IMR-90 (cell line): ENCODE results near the gene JAKMIP2. TPM values are rescaled to one million over a fixed set of nuclear protein-coding genes. Genes with fewer than 3 reads are reported as not detected.

Experiments used
- ATAC-seq: fragments of 200-7000 bp; cut with Tn5 transposase; 2 replicates; pipeline ENCODE4 v1.9.1; 2020; ENCODE audit warnings: low read depth, mild to moderate bottlenecking, moderate library complexity
- BruUV-seq: library from RNA; stranded (reverse); fragments of 400-500 nt; replicated peaks from 2 replicates; lab custom pipeline; 2021; lab: Mats Ljungman, UMichigan
- CTCF ChIA-PET: fragments of 300-600 bp; formaldehyde crosslinking; extraction: SDS; loops from one replicate; lab custom pipeline; 2021; ENCODE audit warnings: antibody characterized with exemption; lab: Yijun Ruan, JAX
- POLR2A ChIA-PET: fragments of 300-600 bp; sonication (Branson Sonifier 250); formaldehyde crosslinking; loops from one replicate; lab custom pipeline; 2022; ENCODE audit warnings: antibody characterized with exemption; ENCODE audit not compliant: unreplicated experiment; lab: Charles Lee
- DNase-seq: peaks from one replicate; pipeline ENCODE4 v3.0.0; 2013
- H2AFZ ChIP-seq: replicated peaks from 2 replicates; pipeline ENCODE3; 2013; ENCODE audit warnings: low read length, mild to moderate bottlenecking; ENCODE audit not compliant: poor library complexity
- H2AK5ac ChIP-seq: 2 replicates; pipeline ENCODE4 v1.6.1; 2013; ENCODE audit warnings: low read depth, low read length, inconsistent platforms
- H2AK9ac ChIP-seq: replicated peaks from 2 replicates; pipeline ENCODE3; 2013; ENCODE audit warnings: mild to moderate bottlenecking, low read depth, low read length, moderate library complexity; ENCODE audit not compliant: poor library complexity
- H2BK120ac ChIP-seq: 2 replicates; pipeline ENCODE4 v1.6.1; 2013; ENCODE audit warnings: low read depth, low read length, inconsistent platforms
- H2BK15ac ChIP-seq: 3 replicates; pipeline ENCODE4 v1.6.1; 2013; ENCODE audit warnings: low read depth, low read length, inconsistent platforms
- H2BK20ac ChIP-seq: 2 replicates; pipeline ENCODE4 v1.6.1; 2013; ENCODE audit warnings: low read depth, mild to moderate bottlenecking, inconsistent platforms, low read length, moderate library complexity
- H2BK5ac ChIP-seq: 2 replicates; pipeline ENCODE4 v1.6.1; 2013; ENCODE audit warnings: mild to moderate bottlenecking, low read depth, low read length, inconsistent platforms; ENCODE audit not compliant: poor library complexity, severe bottlenecking
- H3K14ac ChIP-seq: replicated peaks from 2 replicates; pipeline ENCODE4 v1.6.1; 2013; ENCODE audit warnings: low read depth, low read length, inconsistent platforms
- H3K18ac ChIP-seq: 2 replicates; pipeline ENCODE4 v1.6.1; 2013; ENCODE audit warnings: low read depth, low read length, control low read depth
- H3K23ac ChIP-seq: 2 replicates; pipeline ENCODE4 v1.6.1; 2013; ENCODE audit warnings: low read depth, low read length, inconsistent platforms
- H3K27ac ChIP-seq: 2 replicates; pipeline ENCODE4 v1.5.1; 2013; ENCODE audit warnings: mild to moderate bottlenecking, control low read depth, low read length; ENCODE audit not compliant: insufficient read depth
- H3K27me3 ChIP-seq: 2 replicates; pipeline ENCODE4 v1.6.1; 2013; ENCODE audit warnings: low read length; ENCODE audit not compliant: control insufficient read depth, insufficient read depth
- H3K36me3 ChIP-seq: 2 replicates; pipeline ENCODE4 v1.6.1; 2013; ENCODE audit warnings: low read length, mixed read lengths; ENCODE audit not compliant: control insufficient read depth, insufficient read depth
- H3K4ac ChIP-seq: 2 replicates; pipeline ENCODE4 v1.6.1; 2013; ENCODE audit warnings: low read depth, low read length, inconsistent platforms
- H3K4me1 ChIP-seq: 2 replicates; pipeline ENCODE4 v1.6.1; 2013; ENCODE audit warnings: low read length, mixed read lengths; ENCODE audit not compliant: control insufficient read depth, insufficient read depth
- H3K4me2 ChIP-seq: 2 replicates; pipeline ENCODE4 v1.6.1; 2013; ENCODE audit warnings: low read depth, mild to moderate bottlenecking, control low read depth, low read length, moderate library complexity
- H3K4me3 ChIP-seq: 2 replicates; pipeline ENCODE4 v1.5.1; 2013; ENCODE audit warnings: low read depth, mild to moderate bottlenecking, control low read depth, low read length, moderate library complexity; ENCODE audit not compliant: insufficient read depth
- H3K56ac ChIP-seq: 2 replicates; pipeline ENCODE4 v1.6.1; 2013; ENCODE audit warnings: low read length, inconsistent platforms; ENCODE audit not compliant: insufficient read depth; ENCODE audit errors: extremely low read depth
- H3K79me1 ChIP-seq, 2 experiments: 2 replicates each; pipeline ENCODE4 v1.6.1; 2013; ENCODE audit warnings: low read length in 2 of 2, inconsistent platforms in 1 of 2, low read depth in 1 of 2
- H3K9ac ChIP-seq: 2 replicates; pipeline ENCODE4 v1.6.1; 2013; ENCODE audit warnings: low read depth, low read length, control low read depth
- H3K9me1 ChIP-seq: 2 replicates; pipeline ENCODE4 v1.6.1; 2013; ENCODE audit warnings: low read length, inconsistent platforms; ENCODE audit not compliant: insufficient read depth
- H3K9me3 ChIP-seq: 2 replicates; pipeline ENCODE4 v1.6.1; 2013; ENCODE audit warnings: low read length; ENCODE audit not compliant: control insufficient read depth, insufficient read depth
- H4K20me1 ChIP-seq: 2 replicates; pipeline ENCODE4 v1.6.1; 2013; ENCODE audit warnings: low read length, inconsistent platforms; ENCODE audit not compliant: insufficient read depth
- H4K5ac ChIP-seq: 2 replicates; pipeline ENCODE4 v1.6.1; 2013; ENCODE audit warnings: mild to moderate bottlenecking, low read depth, low read length, control low read depth
- H4K8ac ChIP-seq, 2 experiments: 2 replicates each; pipeline ENCODE4 v1.6.1; 2013; ENCODE audit warnings: low read depth in 2 of 2, low read length in 2 of 2, control low read depth in 1 of 2, inconsistent platforms in 1 of 2
- H4K91ac ChIP-seq: 2 replicates; pipeline ENCODE4 v1.6.1; 2013; ENCODE audit warnings: low read depth, low read length, inconsistent platforms; ENCODE audit not compliant: insufficient read depth
- BHLHE40 ChIP-seq: fragments of 150-350 bp; IDR thresholded peaks from 2 replicates; pipeline ENCODE4 v1.6.1; 2016; ENCODE audit warnings: mild to moderate bottlenecking, low read depth, low read length
- CEBPB ChIP-seq: IDR thresholded peaks from 2 replicates; pipeline ENCODE4 v1.6.1; 2012; ENCODE audit warnings: low read depth, low read length, improper control_type of control experiment
- CHD1 ChIP-seq: IDR thresholded peaks from 2 replicates; pipeline ENCODE4 v1.6.1; 2012; ENCODE audit warnings: low read depth, low read length, improper control_type of control experiment
- ELK1 ChIP-seq: fragments of 150-350 bp; IDR thresholded peaks from 2 replicates; pipeline ENCODE4 v1.6.1; 2016; ENCODE audit warnings: low read depth, mild to moderate bottlenecking, low read length, moderate library complexity, borderline replicate concordance
- FOS ChIP-seq: fragments of 150-350 bp; IDR thresholded peaks from 2 replicates; pipeline ENCODE4 v1.6.1; 2016; ENCODE audit warnings: low read depth, low read length
- MAZ ChIP-seq: IDR thresholded peaks from 2 replicates; pipeline ENCODE4 v1.6.1; 2012; ENCODE audit warnings: low read depth, mild to moderate bottlenecking, low read length, improper control_type of control experiment, moderate library complexity, borderline replicate concordance
- MXI1 ChIP-seq: IDR thresholded peaks from 2 replicates; pipeline ENCODE4 v1.6.1; 2012; ENCODE audit warnings: low read depth, mild to moderate bottlenecking, low read length, moderate library complexity, borderline replicate concordance
- NFE2L2 ChIP-seq: fragments of 150-350 bp; IDR thresholded peaks from 2 replicates; pipeline ENCODE4 v1.6.1; 2016; ENCODE audit warnings: low read depth, mild to moderate bottlenecking, low read length
- POLR2A ChIP-seq: IDR thresholded peaks from 2 replicates; pipeline ENCODE4 v1.6.1; 2012; ENCODE audit warnings: mild to moderate bottlenecking, low read depth, low read length
- RAD21 ChIP-seq: IDR thresholded peaks from 2 replicates; pipeline ENCODE4 v1.6.1; 2012; ENCODE audit warnings: low read length, improper control_type of control experiment
- RCOR1 ChIP-seq: IDR thresholded peaks from 2 replicates; pipeline ENCODE4 v1.6.1; 2012; ENCODE audit warnings: mild to moderate bottlenecking, low read length, improper control_type of control experiment; ENCODE audit not compliant: insufficient replicate concordance
- RFX5 ChIP-seq: IDR thresholded peaks from 2 replicates; pipeline ENCODE4 v1.8.0; 2012; ENCODE audit warnings: low read depth, mild to moderate bottlenecking, low read length, moderate library complexity
- SMC3 ChIP-seq: fragments of 150-350 bp; IDR thresholded peaks from 2 replicates; pipeline ENCODE4 v1.6.1; 2016; ENCODE audit warnings: low read depth, mild to moderate bottlenecking, antibody characterized with exemption, low read length, moderate library complexity
- USF2 ChIP-seq: fragments of 150-350 bp; IDR thresholded peaks from 2 replicates; pipeline ENCODE4 v1.6.1; 2017; ENCODE audit warnings: mild to moderate bottlenecking, antibody characterized with exemption, low read length, low read depth
- WGBS, 2 experiments: methylation state at CpG; one replicate each; pipeline versions ENCODE4 v1.1.5 to v1.1.7; 2013; ENCODE audit warnings: missing lambda C conversion rate in 2 of 2; ENCODE audit not compliant: insufficient read length in 1 of 2; ENCODE audit errors: extremely low coverage in 2 of 2; 5-methylcytosine and 5-hydroxymethylcytosine counted together
- dilution Hi-C: fragments of 300-500 bp; cut with HindIII; formaldehyde crosslinking; loops from one replicate; pipeline ENCODE4 v1.14.3; 2018; ENCODE audit warnings: low sequenced_read_pairs; ENCODE audit not compliant: unreplicated experiment
- in situ Hi-C: fragments of 300-500 bp; cut with MboI; formaldehyde crosslinking; loops from 3 replicates; pipeline ENCODE4 v1.14.3; 2019; ENCODE audit warnings: low sequenced_read_pairs, inconsistent platforms, mixed read lengths
- intact Hi-C: fragments of 100-400 bp; cut with micrococcal nuclease; formaldehyde crosslinking; loops from 2 replicates; pipeline ENCODE4 v1.10.0; 2022
- polyA plus RNA-seq, 3 experiments: library from polyadenylated mRNA; depleted of rRNA; stranded (reverse); fragments of >200 nt; gene quantifications; 2 replicates each; pipeline ENCODE4 v1.2.3, GENCODE V29; 2012; ENCODE audit warnings: low replicate concordance in 1 of 3
- total RNA-seq: library from RNA; depleted of rRNA; stranded (reverse); fragments of >200 nt; gene quantifications from 2 replicates; pipeline ENCODE4 v1.2.3, GENCODE V29; 2012
- TF ChIP-seq, protein P1 (sequence below): conservative IDR thresholded peaks from 2 replicates; pipeline ENCODE4 v1.5.1; 2012; ENCODE audit warnings: mild to moderate bottlenecking, low read depth, low read length, improper control_type of control experiment

The JAKMIP2 gene
- total and polyA plus RNA-seq, 2 of the 4 experiments (the other 2 are of a cell fraction) = under 0.01 TPM; not detected in 1

DNA sequence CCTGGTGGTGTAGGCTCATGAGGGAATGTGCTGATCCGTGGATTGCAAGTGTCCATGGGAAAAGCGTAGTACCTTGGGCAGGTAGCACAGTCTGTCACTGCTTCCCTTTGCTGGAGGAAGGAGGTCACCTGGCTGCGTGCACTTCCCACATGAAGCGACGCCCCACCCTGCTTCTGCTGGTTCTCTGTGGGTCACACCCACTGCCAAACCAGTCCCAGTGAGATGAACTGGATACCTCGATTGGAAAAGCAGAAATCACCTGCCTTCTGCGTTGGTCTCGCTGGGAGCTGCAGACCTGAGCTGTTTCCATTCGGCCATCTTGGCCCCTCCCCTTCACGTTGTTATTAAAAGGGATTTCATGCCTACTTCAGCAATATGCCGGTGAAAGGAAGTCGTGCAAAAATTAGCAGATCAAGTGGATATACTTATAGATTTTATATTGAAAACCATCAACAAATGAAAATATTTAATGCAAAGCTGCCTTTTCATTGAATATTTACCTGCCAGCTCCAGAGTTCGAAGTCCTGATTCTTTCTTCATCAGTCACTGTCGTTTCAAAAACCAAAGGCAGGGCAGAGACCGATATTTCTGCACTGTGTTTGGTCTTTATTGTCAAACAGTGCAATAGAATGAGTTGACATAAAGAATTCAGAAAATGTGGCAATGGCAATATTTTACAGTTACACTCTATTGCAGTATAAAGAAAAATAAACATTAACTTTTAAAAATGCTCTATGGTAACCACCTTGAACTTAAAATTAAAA is 123.2 kb downstream of the JAKMIP2 start:
- no peak overlapping the region for H3K18ac ChIP-seq
- H3K56ac ChIP-seq = no peak overlapping the region
- no peak overlapping the region for H3K4me2 ChIP-seq
- no peak overlapping the region for H2BK20ac ChIP-seq
- no peaks in the 10 kb centered on the region for H3K27me3 ChIP-seq
- no peak overlapping the region for H2BK15ac ChIP-seq
- no TSS peak for BruUV-seq
- TF ChIP-seq, protein P1, sequence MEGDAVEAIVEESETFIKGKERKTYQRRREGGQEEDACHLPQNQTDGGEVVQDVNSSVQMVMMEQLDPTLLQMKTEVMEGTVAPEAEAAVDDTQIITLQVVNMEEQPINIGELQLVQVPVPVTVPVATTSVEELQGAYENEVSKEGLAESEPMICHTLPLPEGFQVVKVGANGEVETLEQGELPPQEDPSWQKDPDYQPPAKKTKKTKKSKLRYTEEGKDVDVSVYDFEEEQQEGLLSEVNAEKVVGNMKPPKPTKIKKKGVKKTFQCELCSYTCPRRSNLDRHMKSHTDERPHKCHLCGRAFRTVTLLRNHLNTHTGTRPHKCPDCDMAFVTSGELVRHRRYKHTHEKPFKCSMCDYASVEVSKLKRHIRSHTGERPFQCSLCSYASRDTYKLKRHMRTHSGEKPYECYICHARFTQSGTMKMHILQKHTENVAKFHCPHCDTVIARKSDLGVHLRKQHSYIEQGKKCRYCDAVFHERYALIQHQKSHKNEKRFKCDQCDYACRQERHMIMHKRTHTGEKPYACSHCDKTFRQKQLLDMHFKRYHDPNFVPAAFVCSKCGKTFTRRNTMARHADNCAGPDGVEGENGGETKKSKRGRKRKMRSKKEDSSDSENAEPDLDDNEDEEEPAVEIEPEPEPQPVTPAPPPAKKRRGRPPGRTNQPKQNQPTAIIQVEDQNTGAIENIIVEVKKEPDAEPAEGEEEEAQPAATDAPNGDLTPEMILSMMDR = no peak
- no peak for TF ChIP-seq MAZ
- no peak for TF ChIP-seq RCOR1
- TF ChIP-seq ELK1 = no peak
- TF ChIP-seq CHD1 = no peak
- no peak for TF ChIP-seq RAD21
- TF ChIP-seq MXI1 = no peak
- TF ChIP-seq BHLHE40 = no peak
- TF ChIP-seq RFX5 = no peak
- TF ChIP-seq NFE2L2 = no peak
- TF ChIP-seq SMC3 = no peak
- no peak for TF ChIP-seq POLR2A
- no peak for TF ChIP-seq CEBPB
- no peak for TF ChIP-seq USF2
- TF ChIP-seq FOS = no peak
- H2BK5ac ChIP-seq = no peak overlapping the region
- 74% methylated on average over 6 of the region's 15 CpGs; no CpG with 5 or more reads in 1 of the 2 experiments for WGBS, 2 experiments
- ChIA-PET CTCF (no interaction called here), POLR2A (no interaction called here)
- no peak overlapping the region for H2AK9ac ChIP-seq
- H2AFZ ChIP-seq = no peak overlapping the region
- in situ Hi-C loops = no loop called here
- no peak overlapping the region for H3K14ac ChIP-seq
- no peaks in the 10 kb centered on the region for H4K20me1 ChIP-seq
- H4K5ac ChIP-seq = no peak overlapping the region
- no peak overlapping the region for H3K4ac ChIP-seq
- H3K4me3 ChIP-seq = no peak overlapping the region
- no peak for ATAC-seq
- no peak overlapping the region for H2AK5ac ChIP-seq
- H3K23ac ChIP-seq = no peak overlapping the region
- no peaks in the 10 kb centered on the region for H3K79me1 ChIP-seq
- dilution Hi-C loops = no loop called here
- no peak overlapping the region for H4K8ac ChIP-seq
- intact Hi-C loops = no loop called here
- no peaks in the 10 kb centered on the region for H3K9me3 ChIP-seq
- no peak for DNase-seq
- H3K27ac ChIP-seq = no peak overlapping the region
- no peaks in the 10 kb centered on the region for H3K36me3 ChIP-seq
- H2BK120ac ChIP-seq = no peak overlapping the region
- H4K91ac ChIP-seq = no peak overlapping the region
- H3K9ac ChIP-seq = no peak overlapping the region
- no peaks in the 10 kb centered on the region for H3K9me1 ChIP-seq
- no peaks in the 10 kb centered on the region for H3K4me1 ChIP-seq
